Raji (cell line): Measurements from ENCODE around the gene CHAC2.

ENCODE experiments used
- POLR2A ChIP-seq: IDR thresholded peaks from 2 replicates; pipeline ENCODE4 v1.6.1; 2011; ENCODE audit warnings: low read depth, low read length, control low read depth; ENCODE audit not compliant: insufficient read depth

CHAC2 gene

DNA sequence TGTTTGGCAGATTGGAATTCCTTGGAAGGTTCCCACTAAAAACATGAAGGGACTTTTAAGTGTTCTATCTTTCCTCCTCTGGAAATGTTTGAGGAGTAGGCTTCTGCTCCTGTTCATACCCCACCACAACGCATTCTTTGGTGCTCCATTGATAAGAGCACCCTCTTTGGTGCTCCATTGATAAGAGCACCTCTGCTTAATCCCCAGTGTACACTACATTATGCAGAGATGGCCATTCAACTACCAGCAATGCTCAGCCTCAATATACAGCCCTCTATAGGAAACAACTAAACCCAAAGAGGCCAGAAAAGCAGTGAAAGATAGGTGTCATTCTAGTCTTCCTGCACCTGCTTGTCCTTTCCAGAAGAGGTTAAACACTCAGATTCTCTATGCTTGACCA lies 1.8 kb upstream of the CHAC2 start:
- TF ChIP-seq POLR2A: no peak

DNA sequence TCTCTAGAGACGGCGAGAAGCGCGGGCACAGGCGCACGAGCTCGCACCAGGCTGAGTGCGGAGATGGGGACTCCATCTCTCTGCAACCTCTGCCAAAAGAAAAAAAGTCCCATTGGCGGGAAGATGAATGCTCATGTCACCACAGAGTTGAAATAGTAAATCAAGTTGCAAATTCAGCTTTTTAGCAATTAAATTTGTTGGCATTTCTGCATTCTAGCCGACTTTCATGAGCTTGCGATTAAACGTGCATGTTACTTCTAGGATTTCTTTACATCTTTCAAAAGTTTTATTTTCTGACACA lies 588 bp downstream of the CHAC2 start:
- no peak for TF ChIP-seq POLR2A

DNA sequence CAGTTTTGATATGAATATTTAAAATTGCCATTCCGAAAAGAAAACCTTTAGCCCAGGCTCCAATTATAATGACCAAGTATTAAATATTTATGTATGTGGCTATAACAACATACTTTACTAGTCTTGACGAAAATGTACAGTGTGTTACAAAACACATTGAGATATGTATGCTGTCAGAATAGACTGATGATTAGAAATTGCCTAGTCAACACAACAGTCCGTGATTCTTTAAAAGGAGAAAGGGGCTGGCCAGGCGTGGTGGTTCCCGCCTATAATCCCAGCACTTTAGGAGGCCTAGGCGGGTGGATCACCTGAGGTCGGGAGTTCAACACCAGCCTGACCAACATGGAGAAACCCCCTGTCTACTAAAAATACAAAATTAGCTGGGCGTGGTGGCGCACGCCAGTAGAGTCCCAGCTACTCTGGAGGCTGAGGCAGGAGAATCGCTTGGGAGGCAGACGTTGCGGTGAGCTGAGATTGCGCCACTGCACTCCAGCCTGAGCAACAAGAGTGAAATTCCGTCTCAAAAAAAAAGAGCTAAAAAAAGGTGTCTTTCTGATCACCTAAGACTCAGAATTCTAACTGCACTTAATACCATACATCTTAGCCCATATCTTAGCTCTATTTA lies 1.8 kb downstream of the CHAC2 start:
- TF ChIP-seq POLR2A: no peak

DNA sequence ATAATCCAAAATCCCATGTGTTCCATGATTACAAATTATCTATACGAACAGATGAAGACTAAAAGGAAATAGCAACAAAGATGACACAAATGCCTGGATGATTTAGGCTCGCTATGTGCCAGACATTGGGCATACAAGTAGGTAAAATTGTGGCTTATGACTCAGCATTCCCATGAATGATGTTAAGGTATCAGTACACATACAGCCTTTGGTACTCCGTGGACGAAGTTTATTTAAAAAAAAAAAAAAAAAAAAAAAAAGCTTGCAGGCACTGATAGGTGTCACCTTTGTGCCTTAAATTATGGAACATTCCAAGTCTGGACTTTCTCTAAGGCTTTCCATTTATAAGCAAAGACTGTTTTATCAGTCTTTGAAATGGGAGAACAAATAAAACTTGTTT lies 2.7 kb downstream of the CHAC2 start:
- TF ChIP-seq POLR2A: no peak

GRCh38 chr2:53777134-53777533 lies 9.5 kb downstream of the CHAC2 start:
- no peak for TF ChIP-seq POLR2A

- no peak for TF ChIP-seq POLR2A
These were observed 11.0 kb downstream of the CHAC2 start for GRCh38 chr2:53778536-53779162.

GRCh38 chr2:53780056-53780455 lies 12.5 kb downstream of the CHAC2 start:
- no peak for TF ChIP-seq POLR2A

DNA sequence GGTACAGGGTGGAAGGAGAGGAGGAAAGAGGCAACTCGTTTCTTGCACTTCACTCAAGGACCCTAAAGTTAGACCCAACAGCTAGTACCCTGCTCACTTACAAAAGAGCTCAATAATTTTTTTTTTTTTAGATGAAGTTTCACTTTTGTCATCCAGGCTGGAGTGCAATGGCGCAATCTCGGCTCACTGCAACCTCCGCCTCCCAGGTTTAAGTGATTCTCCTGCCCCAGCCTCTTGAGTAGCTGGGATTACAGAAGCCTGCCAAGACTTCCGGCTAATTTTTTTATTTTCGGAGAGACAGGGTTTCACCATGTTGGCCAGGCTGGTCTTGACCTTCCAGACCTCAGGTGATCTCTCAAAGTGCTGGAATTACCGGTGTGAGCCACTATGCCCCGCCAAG lies 15.1 kb downstream of the CHAC2 start:
- TF ChIP-seq POLR2A: no peak

DNA sequence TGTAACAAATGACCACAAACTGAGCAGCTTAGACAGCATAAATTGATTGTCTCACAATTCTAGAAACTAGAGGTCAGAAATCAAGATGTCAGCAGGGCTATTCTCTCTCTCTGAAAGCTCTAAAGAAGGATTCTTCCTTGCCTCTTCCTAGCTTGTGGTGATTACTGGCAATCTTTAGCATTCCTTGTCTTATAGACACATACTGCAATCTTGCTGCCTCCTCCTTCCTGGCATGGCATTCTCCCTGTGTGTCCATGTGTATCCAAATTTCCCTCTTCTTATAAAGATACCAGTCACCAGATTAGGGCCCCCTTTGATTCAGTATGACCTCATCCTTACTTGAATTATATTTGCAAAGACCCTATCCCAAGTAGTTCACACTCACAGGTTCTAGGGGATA lies 16.8 kb downstream of the CHAC2 start:
- no peak for TF ChIP-seq POLR2A

- no peak for TF ChIP-seq POLR2A
These were observed 17.8 kb downstream of the CHAC2 start for GRCh38 chr2:53785366-53785765.

GRCh38 chr2:53786352-53786704 lies 18.7 kb downstream of the CHAC2 start:
- TF ChIP-seq POLR2A: no peak

DNA sequence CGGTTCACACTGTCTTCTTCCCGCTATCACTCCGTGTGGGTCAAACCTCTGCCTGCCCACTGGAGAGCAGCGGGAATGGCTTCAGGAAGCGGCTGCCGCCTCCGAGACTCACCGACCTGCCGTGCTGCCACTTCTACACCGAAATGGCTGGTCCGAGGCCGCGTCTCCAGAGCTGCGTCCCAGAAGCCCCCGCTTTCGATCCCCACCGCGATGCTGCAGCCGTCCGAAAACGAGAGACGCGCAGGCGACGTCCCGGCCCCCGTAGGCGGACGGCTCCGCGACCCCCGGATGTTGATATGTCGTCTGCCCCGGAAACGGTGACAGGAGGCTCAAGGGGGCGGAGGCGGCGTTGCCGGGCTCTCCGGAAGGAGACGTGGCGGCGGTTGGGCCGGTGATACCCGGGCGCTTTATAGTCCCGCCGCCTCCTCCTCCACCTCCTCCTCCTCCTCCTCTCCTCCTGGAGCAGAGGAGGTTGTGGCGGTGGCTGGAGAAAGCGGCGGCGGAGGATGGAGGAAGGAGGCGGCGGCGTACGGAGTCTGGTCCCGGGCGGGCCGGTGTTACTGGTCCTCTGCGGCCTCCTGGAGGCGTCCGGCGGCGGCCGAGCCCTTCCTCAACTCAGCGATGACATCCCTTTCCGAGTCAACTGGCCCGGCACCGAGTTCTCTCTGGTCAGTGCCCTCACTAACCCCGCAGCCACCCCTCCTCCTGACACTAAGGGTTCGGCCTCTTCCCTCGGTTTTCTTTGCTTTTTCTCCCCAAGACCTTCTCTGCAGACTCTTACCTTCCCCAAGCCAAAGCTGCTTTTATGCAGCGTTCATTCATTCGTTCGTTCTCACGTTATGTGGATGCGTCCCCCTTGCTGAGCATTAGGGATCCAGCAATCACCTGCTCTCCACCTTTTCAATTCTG lies 19.4 kb downstream of the CHAC2 start, which contains the start of the genes ASB3 and ERLEC1:
TSS of gene ASB3 (minus strand) at position 249 of the 909 bp plus-strand sequence. CDS start 21,381 bp downstream, outside the sequence.
TSS of gene ERLEC1 (plus strand) at position 340 of the 909 bp plus-strand sequence. CDS start at position 507, 167 bp downstream.
- TF ChIP-seq POLR2A: peak; percentile 91

DNA sequence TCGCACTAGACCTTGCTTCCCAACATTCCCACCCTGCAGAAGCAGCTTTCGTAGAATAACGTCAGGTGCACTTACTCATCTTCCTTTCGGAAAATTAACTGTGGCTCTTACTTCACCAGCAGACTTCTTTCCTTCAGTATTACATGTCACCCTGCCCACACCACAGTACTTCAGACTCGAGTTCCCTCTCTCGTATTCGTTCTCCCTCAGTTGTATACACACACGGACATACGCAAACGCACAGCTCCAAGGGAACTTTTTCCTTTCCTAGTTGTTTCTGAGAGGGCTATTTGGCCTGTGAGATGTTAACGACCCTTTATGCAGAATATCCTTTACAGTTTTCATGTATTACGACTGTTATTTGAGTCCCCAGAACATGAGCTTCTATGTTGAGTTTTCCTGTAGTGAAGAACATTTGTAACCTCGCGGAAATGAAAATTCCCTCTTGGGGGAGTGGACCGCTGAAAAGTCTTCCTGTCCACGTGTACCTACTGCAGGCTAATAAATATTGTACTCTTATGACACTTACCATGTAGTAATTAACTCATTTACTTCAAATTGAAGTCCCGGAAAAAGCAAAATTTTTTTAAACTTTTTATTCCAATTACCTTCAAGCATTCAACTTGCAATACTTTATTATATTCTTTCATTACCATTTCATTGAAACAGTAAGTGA lies 20.1 kb downstream of the CHAC2 start:
- TF ChIP-seq POLR2A: no peak

GRCh38 chr2:53793261-53793660 lies 25.7 kb downstream of the CHAC2 start:
- no peak for TF ChIP-seq POLR2A

DNA sequence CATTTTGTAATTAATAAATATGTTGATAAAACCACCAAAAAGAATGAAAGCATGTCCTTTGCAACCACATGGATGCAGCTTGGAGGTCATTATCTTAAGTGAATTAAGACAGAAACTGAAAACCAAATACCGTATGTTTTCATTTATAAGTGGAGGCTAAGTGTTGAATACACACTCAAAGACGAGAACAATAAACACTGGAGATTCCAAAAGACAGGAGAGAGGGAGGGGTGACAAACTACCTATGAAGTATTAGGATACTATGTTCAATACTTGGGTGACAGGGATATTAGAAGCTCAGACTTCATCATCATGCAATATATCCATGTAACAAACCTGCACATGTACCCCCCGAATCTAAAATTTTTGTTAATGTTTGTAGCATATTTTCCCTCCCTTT lies 26.2 kb downstream of the CHAC2 start:
- TF ChIP-seq POLR2A: no peak

DNA sequence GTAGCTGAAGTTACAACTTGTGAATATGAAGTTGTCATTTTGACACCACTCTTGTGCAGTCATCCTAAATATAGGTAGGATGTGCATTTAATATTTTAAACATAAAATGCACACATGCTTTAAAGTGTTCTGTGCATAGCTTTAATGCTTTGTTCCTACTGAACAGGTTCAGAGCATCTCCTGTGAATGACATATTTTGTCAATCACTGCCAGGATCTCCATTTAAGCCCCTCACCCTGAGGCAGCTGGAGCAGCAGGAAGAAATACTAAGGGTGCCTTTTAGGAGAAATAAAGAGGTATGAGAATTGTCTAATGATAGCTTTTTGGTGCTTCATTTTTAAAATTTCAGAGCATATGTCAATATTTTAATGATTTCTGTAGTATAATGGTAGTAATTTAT lies 33.9 kb downstream of the CHAC2 start:
- TF ChIP-seq POLR2A: no peak

GRCh38 chr2:53802617-53803151 lies 35.1 kb downstream of the CHAC2 start:
- TF ChIP-seq POLR2A: no peak
